HCT116 (cell line): ENCODE data around the gene SASS6. TPM values are rescaled to one million over a fixed set of nuclear protein-coding genes. Genes with fewer than 3 reads are reported as not detected.

Experiments used
- ATAC-seq: fragments of 200-7000 bp; cut with Tn5 transposase; 2 replicates; pipeline ENCODE4 v1.9.1; 2020; ENCODE audit warnings: mild to moderate bottlenecking, moderate library complexity
- BruUV-seq: library from RNA; stranded (reverse); fragments of 400-500 nt; replicated peaks from 2 replicates; lab custom pipeline; 2021; lab: Mats Ljungman, UMichigan
- CTCF ChIA-PET: fragments of 300-600 bp; sonication (Branson Sonifier 250); formaldehyde crosslinking; loops from one replicate; lab custom pipeline; 2021; ENCODE audit warnings: antibody characterized with exemption; lab: Charles Lee
- POLR2A ChIA-PET: fragments of 300-600, 350-600 bp; sonication (Branson Sonifier 250); formaldehyde crosslinking; loops from one replicate; lab custom pipeline; 2021; ENCODE audit warnings: antibody characterized with exemption; lab: Charles Lee
- RAD21 ChIA-PET, 2 experiments: fragments of 300-600 bp; sonication (Branson Sonifier 250); formaldehyde crosslinking; loops; one replicate each; lab custom pipeline; 2023; ENCODE audit warnings: low total read pairs in 2 of 2; ENCODE audit not compliant: uncharacterized antibody in 2 of 2, unreplicated experiment in 2 of 2, low non-redundant PET in 1 of 2; lab: Charles Lee
- DNase-seq: peaks from one replicate; pipeline ENCODE4 v3.0.0-alpha.2; 2010; ENCODE audit warnings: low read depth, low spot score
- H2AFZ ChIP-seq: fragments of 200-600 bp; shearing (Covaris generic), sonication (generic); 2 replicates; pipeline ENCODE4 v1.6.1; 2017; ENCODE audit warnings: low read depth, mixed run types, mixed read lengths, antibody characterized with exemption, low read length; ENCODE audit not compliant: poor library complexity, severe bottlenecking
- H3K27ac ChIP-seq: 2 replicates; pipeline ENCODE4 v1.5.1; 2012; ENCODE audit warnings: low read depth, low read length
- H3K27me3 ChIP-seq: fragments of 200-600 bp; sonication (generic); 2 replicates; pipeline ENCODE4 v1.6.1; 2016; ENCODE audit warnings: mixed run types, low read length, mixed read lengths; ENCODE audit not compliant: insufficient read depth
- H3K36me3 ChIP-seq, 2 experiments: fragments of 200-500 bp in 1 of 2; fragments of 200-600 bp in 1 of 2; sonication (Bioruptor generic) in 1 of 2; sonication (generic) in 1 of 2; 2 replicates each; pipeline versions ENCODE4 v1.5.1 to v1.6.1; 2014 to 2016; ENCODE audit warnings: low read length in 2 of 2, inconsistent platforms in 1 of 2, mixed read lengths in 1 of 2, mixed run types in 1 of 2; ENCODE audit not compliant: insufficient read depth in 2 of 2, control insufficient read depth in 1 of 2
- H3K4me1 ChIP-seq, 2 experiments: fragments of 200-600 bp in 1 of 2; sonication (generic) in 1 of 2; 2 replicates each; pipeline versions ENCODE4 v1.5.1 to v1.6.1; 2012 to 2017; ENCODE audit warnings: low read length in 2 of 2, inconsistent platforms in 1 of 2, mild to moderate bottlenecking in 1 of 2, mixed read lengths in 1 of 2, mixed run types in 1 of 2, moderate library complexity in 1 of 2; ENCODE audit not compliant: insufficient read depth in 2 of 2, control insufficient read depth in 1 of 2
- H3K4me2 ChIP-seq: fragments of 200-600 bp; sonication (generic); 2 replicates; pipeline ENCODE4 v1.6.1; 2017; ENCODE audit warnings: mixed run types, low read length, mixed read lengths
- H3K4me3 ChIP-seq, 2 experiments: fragments of 200-600 bp in 1 of 2; sonication (generic) in 1 of 2; replicated peaks in 1 of 2; 2 replicates each; pipeline ENCODE4 v1.5.1; 2011 to 2016; ENCODE audit warnings: low read length in 2 of 2, control low read depth in 1 of 2, low read depth in 1 of 2, mild to moderate bottlenecking in 1 of 2, mixed read lengths in 1 of 2, mixed run types in 1 of 2
- H3K79me2 ChIP-seq: fragments of 200-600 bp; sonication (generic); 2 replicates; pipeline ENCODE4 v1.6.1; 2017; ENCODE audit warnings: mild to moderate bottlenecking, mixed run types, low read length, moderate library complexity, mixed read lengths; ENCODE audit not compliant: insufficient read depth
- H3K9ac ChIP-seq: fragments of 200-600 bp; sonication (generic); 2 replicates; pipeline ENCODE4 v1.6.1; 2016; ENCODE audit warnings: low read length, mixed read lengths
- H3K9me2 ChIP-seq: fragments of 200-600 bp; sonication (generic), shearing (Covaris generic); 2 replicates; pipeline ENCODE4 v1.6.1; 2017; ENCODE audit warnings: mixed run types, mild to moderate bottlenecking, moderate library complexity; ENCODE audit not compliant: insufficient read depth
- H3K9me3 ChIP-seq, 2 experiments: fragments of 200-500 bp in 1 of 2; fragments of 200-600 bp in 1 of 2; sonication (Bioruptor generic) in 1 of 2; sonication (generic) in 1 of 2; 2 replicates each; pipeline ENCODE4 v1.6.1; 2014 to 2017; ENCODE audit warnings: low read length in 2 of 2, mixed read lengths in 2 of 2, inconsistent platforms in 1 of 2, low read depth in 1 of 2, mild to moderate bottlenecking in 1 of 2, mixed run types in 1 of 2, moderate library complexity in 1 of 2; ENCODE audit not compliant: control insufficient read depth in 1 of 2, insufficient read depth in 1 of 2
- H4K20me1 ChIP-seq: fragments of 200-600 bp; sonication (generic), shearing (Covaris generic); 2 replicates; pipeline ENCODE4 v1.6.1; 2017; ENCODE audit warnings: mixed run types, mild to moderate bottlenecking, moderate library complexity; ENCODE audit not compliant: insufficient read depth
- CBX3 ChIP-seq: IDR thresholded peaks from 2 replicates; pipeline ENCODE4 v1.6.1; 2012; ENCODE audit warnings: low read depth
- CEBPB ChIP-seq: IDR thresholded peaks from 2 replicates; pipeline ENCODE4 v1.6.1; 2012; ENCODE audit warnings: low read depth
- EGR1 ChIP-seq: IDR thresholded peaks from 2 replicates; pipeline ENCODE4 v1.6.1; 2012; ENCODE audit warnings: low read depth
- EZH2 ChIP-seq: fragments of 200-600 bp; sonication (generic); IDR thresholded peaks from 2 replicates; pipeline ENCODE4 v1.6.1; 2017; ENCODE audit warnings: antibody characterized with exemption, mixed run types
- EZH2phosphoT487 ChIP-seq: fragments of 200-600 bp; IDR thresholded peaks from 2 replicates; pipeline ENCODE4 v1.6.1; 2018; ENCODE audit warnings: antibody characterized with exemption, borderline replicate concordance
- FOSL1 ChIP-seq: IDR thresholded peaks from 2 replicates; pipeline ENCODE4 v1.6.1; 2012; ENCODE audit warnings: low read depth
- JUND ChIP-seq: IDR thresholded peaks from 2 replicates; pipeline ENCODE4 v1.6.1; 2012
- POLR2A ChIP-seq: IDR thresholded peaks from 2 replicates; pipeline ENCODE4 v1.7.0; 2011; ENCODE audit warnings: borderline replicate concordance; ENCODE audit not compliant: insufficient read depth, insufficient read length; ENCODE audit errors: extremely low read depth
- POLR2AphosphoS5 ChIP-seq: IDR thresholded peaks from 2 replicates; pipeline ENCODE4 v1.6.1; 2011; ENCODE audit warnings: mild to moderate bottlenecking, low read depth, low read length, moderate library complexity
- RAD21 ChIP-seq: IDR thresholded peaks from 2 replicates; pipeline ENCODE4 v1.6.1; 2012; ENCODE audit warnings: low read depth, mild to moderate bottlenecking
- SIN3A ChIP-seq: IDR thresholded peaks from 2 replicates; pipeline ENCODE4 v1.6.1; 2012; ENCODE audit warnings: low read depth
- YY1 ChIP-seq: IDR thresholded peaks from 2 replicates; pipeline ENCODE4 v1.6.1; 2011; ENCODE audit warnings: low read length, low read depth, moderate library complexity, mild to moderate bottlenecking; ENCODE audit not compliant: insufficient replicate concordance; ENCODE audit errors: extremely low read depth
- ZNF274 ChIP-seq: fragments of 200-500 bp; sonication (Bioruptor generic); IDR thresholded peaks from 2 replicates; pipeline ENCODE4 v1.6.1; 2014; ENCODE audit warnings: mild to moderate bottlenecking, low read depth, low read length, inconsistent platforms
- intact Hi-C: fragments of 100-400 bp; cut with micrococcal nuclease; formaldehyde crosslinking; loops from 2 replicates; pipeline ENCODE4 v1.10.0; 2022
- total RNA-seq: library from RNA; stranded (reverse); gene quantifications from one replicate; pipeline ENCODE4 v1.2.1, GENCODE V29; 2021; ENCODE audit not compliant: unreplicated experiment

The SASS6 gene
- total RNA-seq, 1 experiment from 2014 or later, result 13.7 TPM

DNA sequence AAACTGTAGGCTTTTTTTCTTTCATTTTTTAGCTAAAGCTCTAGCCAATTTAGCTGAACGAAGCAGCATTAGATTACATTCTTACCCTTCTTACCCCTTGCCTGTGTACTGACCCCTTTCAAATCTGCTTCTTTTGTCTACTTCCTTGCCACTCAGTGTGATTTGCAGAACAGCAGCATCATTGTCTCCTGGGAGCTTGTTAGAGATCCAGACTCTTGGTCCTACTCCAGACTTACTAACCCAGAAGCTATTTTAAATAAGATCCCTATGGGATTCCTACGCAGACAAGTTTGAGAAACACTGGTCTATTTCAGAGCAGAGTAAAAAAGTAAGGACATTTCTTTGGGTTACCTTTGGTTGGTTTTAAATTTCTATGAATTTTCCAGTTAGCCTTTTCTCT lies 31.5 kb upstream of the SASS6 start:
- H3K4me1 ChIP-seq, result no peaks in the 10 kb centered on the region
- no peaks in the 10 kb centered on the region for H3K79me2 ChIP-seq
- no peak overlapping the region for H3K4me3 ChIP-seq
- H3K27ac ChIP-seq, result no peak overlapping the region
- no peak for ATAC-seq
- TF ChIP-seq EZH2phosphoT487 (no peak), POLR2A (no peak), CBX3 (no peak), RAD21 (no peak), POLR2AphosphoS5 (no peak), CEBPB (no peak), SIN3A (no peak), YY1 (no peak), EGR1 (no peak)
- H4K20me1 ChIP-seq, result no peaks in the 10 kb centered on the region
- H3K9me2 ChIP-seq, result no peaks in the 10 kb centered on the region
- H3K27me3 ChIP-seq, result no peaks in the 10 kb centered on the region
- H3K9me3 ChIP-seq, result no peaks in the 10 kb centered on the region
- no peak overlapping the region for H3K4me2 ChIP-seq
- DNase-seq, result no peak
- ChIA-PET CTCF (no interaction called here), RAD21 (no interaction called here), POLR2A (no interaction called here)
- no TSS peak for BruUV-seq
- H2AFZ ChIP-seq, result no peak overlapping the region
- no peak overlapping the region for H3K9ac ChIP-seq
- intact Hi-C loops, result no loop called here
- H3K36me3 ChIP-seq, result no peaks in the 10 kb centered on the region

DNA sequence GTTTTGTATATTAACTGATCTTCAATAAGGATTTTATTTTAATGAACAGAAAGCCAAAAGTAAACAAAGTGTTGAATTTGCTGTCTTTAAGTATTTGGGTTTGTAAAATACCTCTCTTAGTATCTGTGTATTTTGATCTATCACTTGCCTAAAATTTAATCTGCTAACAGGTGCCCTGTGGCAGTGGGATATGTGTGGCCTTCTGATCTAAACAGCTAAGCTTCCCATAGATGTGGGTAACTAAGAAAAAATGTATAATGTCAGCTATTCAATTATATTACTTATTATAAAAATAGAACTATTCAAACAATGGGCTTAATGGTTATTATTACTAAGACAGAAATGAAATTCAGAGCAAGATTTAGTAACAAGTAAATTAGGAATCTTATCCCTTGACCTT lies 30.2 kb upstream of the SASS6 start:
- Histone ChIP-seq H3K27ac (no peak overlapping the region), H3K79me2 (no peaks in the 10 kb centered on the region), H3K9me2 (no peaks in the 10 kb centered on the region), H3K4me1 (no peaks in the 10 kb centered on the region), H3K9ac (no peak overlapping the region), H3K9me3 (no peaks in the 10 kb centered on the region), H2AFZ (no peak overlapping the region), H3K4me2 (no peak overlapping the region), H3K27me3 (no peaks in the 10 kb centered on the region), H3K4me3 (no peak overlapping the region), H3K36me3 (no peaks in the 10 kb centered on the region), H4K20me1 (no peaks in the 10 kb centered on the region)
- TF ChIP-seq EZH2 (no peak), JUND (no peak), CBX3 (no peak), ZNF274 (no peak), FOSL1 (no peak)
- no peak for DNase-seq
- RAD21 ChIA-PET, result no interaction called here
- ATAC-seq, result no peak
- intact Hi-C loops, result no loop called here
- POLR2A ChIA-PET, result no interaction called here
- BruUV-seq, result no TSS peak
- CTCF ChIA-PET, result no interaction called here
